Activated T-helper 1 cell treated with anti-CD3 and anti-CD28 coated beads, Interleukin-12 subunit alpha, Interleukin-12 subunit beta, Interleukin-2, Interleukin-4 antibody, amounts not matched to agents 30 ng/mL and 10 ng/mL and 1 ng/mL, durations not matched to agents 14 hours and 24 hours and 36 hours (primary cell): ENCODE results near the gene DHRSX. TPM values are rescaled to one million over a fixed set of nuclear protein-coding genes. Genes with fewer than 3 reads are reported as not detected.
"Not testable (repeated sequence)": the region's sequence is repeated elsewhere in the genome, so short reads cannot be mapped to it uniquely, and the experiment has no call there.

Experiments
- DNase-seq: peaks from one replicate; pipeline ENCODE4 v3.0.0; 2021; ENCODE audit warnings: low spot score
- H3K27ac Mint-ChIP-seq: one replicate; pipeline ENCODE4 v1.8.0; 2021; ENCODE audit warnings: mild to moderate bottlenecking, mixed read lengths
- H3K27me3 Mint-ChIP-seq: one replicate; pipeline ENCODE4 v1.8.0; 2022; ENCODE audit warnings: mild to moderate bottlenecking, moderate library complexity, mixed read lengths; ENCODE audit not compliant: insufficient read depth
- H3K36me3 Mint-ChIP-seq: one replicate; pipeline ENCODE4 v1.8.0; 2021; ENCODE audit warnings: low read depth, mixed read lengths
- H3K4me1 Mint-ChIP-seq: one replicate; pipeline ENCODE4 v1.8.0; 2021; ENCODE audit warnings: low read depth, mixed read lengths
- H3K4me3 Mint-ChIP-seq: one replicate; pipeline ENCODE4 v1.8.0; 2021; ENCODE audit warnings: mild to moderate bottlenecking, moderate library complexity, mixed read lengths
- H3K9me3 Mint-ChIP-seq: one replicate; pipeline ENCODE4 v1.8.0; 2021; ENCODE audit warnings: mixed read lengths
- intact Hi-C: fragments of 100-400 bp; cut with micrococcal nuclease; formaldehyde crosslinking; loops from one replicate; pipeline ENCODE4 v1.15.1; 2024
- total RNA-seq: library from RNA; stranded (reverse); gene quantifications from 2 replicates; pipeline ENCODE4 v1.2.3, GENCODE V29; 2022

DHRSX gene
- total RNA-seq, 1 donor from 2014 or later: 26.3 TPM

DNA sequence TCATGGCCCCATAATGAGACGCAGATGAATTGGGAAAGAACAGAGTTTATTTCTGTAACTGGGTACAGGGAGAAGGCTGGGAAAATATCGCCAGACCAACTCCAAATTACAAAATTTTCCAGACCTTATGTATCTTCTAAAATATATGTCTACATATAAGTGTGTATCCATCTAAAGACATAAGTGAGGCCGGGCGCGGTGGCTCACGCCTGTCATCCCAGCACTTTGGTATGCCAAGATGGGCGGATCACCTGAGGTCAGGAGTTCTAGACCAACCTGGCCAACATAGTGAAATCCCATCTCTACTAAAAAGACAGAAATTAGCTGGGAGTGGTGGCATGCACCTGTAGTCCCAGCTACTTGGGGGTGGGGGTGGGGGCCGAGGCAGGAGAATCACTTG is 11.7 kb upstream of the DHRSX start:
- Mint-ChIP-seq H3K36me3 (no peaks in the 10 kb centered on the region), H3K9me3 (no peaks in the 10 kb centered on the region), H3K4me1 (peaks cover 6% of the 10 kb centered on the region), H3K27ac (no peak overlapping the region), H3K4me3 (no peak overlapping the region), H3K27me3 (peaks cover 4% of the 10 kb centered on the region)
- intact Hi-C loops: no loop called here
- DNase-seq: no peak

DNA sequence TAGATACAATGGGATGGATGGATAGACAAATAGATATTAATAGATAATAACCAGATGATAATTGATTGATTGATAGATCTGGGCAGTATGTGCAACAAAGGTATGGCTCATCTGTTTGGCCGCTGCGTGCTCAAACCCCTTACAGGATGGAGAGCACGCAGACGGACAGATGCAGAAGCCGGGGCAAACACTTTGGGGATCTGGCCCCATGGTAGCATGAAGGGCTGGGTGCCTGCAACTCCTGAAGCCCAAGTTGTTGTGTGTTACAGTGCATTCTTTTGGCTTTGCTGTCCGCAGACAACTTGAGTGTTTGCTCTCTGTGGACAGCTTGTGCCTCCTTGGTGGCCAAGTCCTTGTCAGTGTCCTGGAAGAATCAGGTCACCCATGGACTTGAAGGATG is 10.6 kb upstream of the DHRSX start:
- Mint-ChIP-seq H3K27me3 (peaks cover 3% of the 10 kb centered on the region), H3K4me3 (no peak overlapping the region), H3K27ac (no peak overlapping the region), H3K4me1 (peaks cover 6% of the 10 kb centered on the region), H3K36me3 (no peaks in the 10 kb centered on the region), H3K9me3 (no peaks in the 10 kb centered on the region)
- no peak for DNase-seq
- intact Hi-C loops: no loop called here

DNA sequence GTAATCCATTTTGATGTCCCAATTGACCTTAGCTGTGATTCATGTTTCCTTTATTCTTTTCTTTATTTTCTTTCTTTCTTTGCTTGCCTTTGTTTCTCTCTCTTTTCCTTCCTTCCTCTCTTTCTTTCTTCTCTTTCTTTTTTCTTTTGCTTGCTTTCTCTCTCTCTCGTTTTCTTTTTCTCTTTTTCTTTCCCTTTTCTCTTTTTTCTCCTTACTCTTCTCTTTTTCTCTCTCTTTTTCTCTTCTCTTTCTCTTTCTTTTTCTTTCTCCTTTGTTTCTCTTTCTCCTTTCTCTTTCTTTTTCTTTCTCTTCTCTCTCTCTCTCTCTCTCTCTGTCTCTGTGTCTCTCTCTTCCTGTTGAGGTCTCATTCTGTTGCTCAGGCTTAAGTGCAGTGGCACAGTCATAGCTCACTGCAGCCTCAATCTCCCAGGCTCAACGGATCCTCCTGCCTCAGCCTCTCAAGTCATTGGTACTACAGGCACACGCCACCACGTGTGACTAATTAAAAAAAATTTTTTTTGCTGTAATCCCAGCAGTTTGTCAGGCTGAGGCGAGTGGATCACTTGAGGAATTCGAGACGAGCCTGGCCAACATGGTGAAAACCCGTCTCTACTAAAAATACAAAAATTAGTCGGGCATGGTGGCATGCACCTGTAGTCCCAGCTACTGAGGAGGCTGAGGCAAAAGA is 8.0 kb upstream of the DHRSX start:
- peaks cover 4% of the 10 kb centered on the region for H3K27me3 Mint-ChIP-seq
- no peaks in the 10 kb centered on the region for H3K36me3 Mint-ChIP-seq
- intact Hi-C loops: no loop called here
- DNase-seq: no peak
- no peaks in the 10 kb centered on the region for H3K9me3 Mint-ChIP-seq
- no peak overlapping the region for H3K27ac Mint-ChIP-seq
- peaks cover 6% of the 10 kb centered on the region for H3K4me1 Mint-ChIP-seq
- H3K4me3 Mint-ChIP-seq: no peak overlapping the region

DNA sequence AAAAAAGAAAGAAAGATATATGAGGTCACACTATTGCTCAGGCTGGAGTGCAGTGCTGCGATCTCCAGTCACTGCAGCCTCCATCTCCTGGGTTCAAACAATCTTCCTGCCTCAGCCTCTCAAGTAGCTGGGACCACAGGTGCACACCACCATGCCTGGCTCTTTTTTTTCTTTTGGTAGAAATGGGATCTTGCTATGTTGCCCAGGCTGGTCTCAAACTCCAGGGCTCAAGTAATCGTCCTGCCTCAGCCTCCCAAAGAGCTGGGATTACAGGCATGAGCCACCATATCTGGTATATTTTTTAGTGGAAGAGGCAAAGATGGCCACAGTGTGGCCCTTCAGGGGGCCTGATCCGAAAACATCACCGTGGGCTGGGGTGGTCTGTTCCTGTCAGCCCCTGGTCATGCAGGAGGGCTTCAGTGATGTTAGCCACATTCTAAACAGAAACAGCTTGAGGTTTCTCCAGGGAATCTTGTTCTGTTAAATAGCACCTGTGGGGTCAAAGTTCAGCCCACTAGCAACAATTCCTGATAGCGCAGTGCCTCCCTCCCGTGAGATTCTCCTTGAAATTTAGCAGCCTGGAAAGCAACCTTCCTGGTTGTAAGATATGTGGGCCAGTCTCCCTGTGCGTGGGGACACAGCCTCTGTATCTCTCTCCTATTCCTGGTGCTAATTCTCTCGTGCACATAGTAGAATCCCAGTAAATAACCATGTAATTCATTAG is 7.3 kb upstream of the DHRSX start:
- Mint-ChIP-seq H3K4me1 (peaks cover 6% of the 10 kb centered on the region), H3K4me3 (no peak overlapping the region), H3K9me3 (no peaks in the 10 kb centered on the region), H3K27me3 (peaks cover 4% of the 10 kb centered on the region), H3K27ac (no peak overlapping the region), H3K36me3 (no peaks in the 10 kb centered on the region)
- intact Hi-C loops: no loop called here
- DNase-seq: no peak

DNA sequence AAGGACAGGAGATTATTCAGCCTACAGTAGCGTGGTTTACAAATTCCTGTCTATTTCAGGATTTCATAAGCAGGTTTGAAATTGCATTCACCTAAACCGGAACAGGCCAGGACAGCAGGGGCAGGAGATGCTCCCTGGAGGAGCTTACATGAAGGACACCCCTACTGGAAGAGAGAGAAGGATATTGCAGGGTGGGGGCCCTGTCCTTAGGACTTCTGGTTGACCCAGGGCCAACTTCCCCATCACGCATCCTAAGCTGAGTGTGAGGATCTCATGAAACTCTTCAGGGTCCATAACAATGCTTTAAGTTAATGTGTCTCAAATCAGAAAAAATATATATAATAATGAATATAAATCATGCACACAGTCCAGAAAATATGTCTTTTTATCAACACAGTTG is 6.4 kb upstream of the DHRSX start:
- Mint-ChIP-seq H3K9me3 (no peaks in the 10 kb centered on the region), H3K27me3 (peaks cover 4% of the 10 kb centered on the region), H3K36me3 (no peaks in the 10 kb centered on the region), H3K27ac (no peak overlapping the region), H3K4me3 (no peak overlapping the region), H3K4me1 (peaks cover 6% of the 10 kb centered on the region)
- DNase-seq: no peak
- intact Hi-C loops: no loop called here

DNA sequence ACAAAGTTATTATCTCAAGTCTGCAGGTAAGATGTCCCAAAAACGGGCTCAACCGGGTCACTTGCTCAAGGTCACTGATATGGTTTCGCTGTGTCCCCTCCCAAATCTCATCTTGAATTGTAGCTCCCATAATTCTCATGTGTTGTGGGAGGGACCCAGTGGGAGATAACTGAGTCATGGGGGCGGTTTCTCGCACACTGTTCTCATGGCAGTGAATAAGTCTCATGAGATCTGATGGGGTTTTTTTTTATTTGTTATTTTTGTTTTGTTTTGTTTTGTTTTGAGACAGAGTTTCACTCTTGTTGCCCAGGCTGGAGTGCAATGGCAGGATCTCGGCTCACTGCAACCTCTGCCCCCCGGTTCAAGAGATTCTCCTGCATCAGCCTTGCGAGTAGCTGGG is 4.6 kb upstream of the DHRSX start:
- H3K9me3 Mint-ChIP-seq, DNase-seq, H3K4me1 Mint-ChIP-seq, H3K4me3 Mint-ChIP-seq, H3K27ac Mint-ChIP-seq, intact Hi-C loops, H3K27me3 Mint-ChIP-seq, H3K36me3 Mint-ChIP-seq: not testable (repeated sequence)

DNA sequence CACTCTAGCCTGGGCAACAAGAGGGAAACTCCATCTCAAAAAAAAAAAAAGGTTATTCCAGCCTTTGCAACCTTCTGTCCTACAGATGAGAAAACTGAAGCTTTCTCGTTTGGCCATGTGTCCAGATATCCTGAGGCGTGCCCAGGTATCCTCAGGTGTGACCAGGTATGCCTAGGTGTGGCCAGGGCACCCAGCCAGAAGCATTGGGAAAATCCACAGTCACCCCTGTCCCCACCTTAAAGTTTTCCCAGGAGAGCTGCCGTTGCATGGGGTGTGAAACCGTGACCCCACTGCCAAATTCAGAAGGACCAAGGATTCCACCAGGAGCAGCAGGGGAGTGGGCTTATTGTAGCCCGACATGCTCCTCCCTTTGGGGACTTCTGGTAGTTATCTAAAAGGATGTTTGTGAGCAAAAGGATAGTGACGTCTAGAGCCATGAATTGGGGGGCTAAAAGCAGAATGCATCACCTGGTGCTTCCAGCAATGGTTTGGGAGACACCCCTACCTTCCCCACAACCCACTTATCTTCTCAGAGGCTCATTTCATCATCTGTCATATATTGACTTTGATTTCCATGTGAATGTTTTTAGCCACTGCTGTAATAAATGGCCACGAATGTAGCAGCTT is 4.0 kb upstream of the DHRSX start:
- peaks cover 2% of the 10 kb centered on the region for H3K27me3 Mint-ChIP-seq
- no peaks in the 10 kb centered on the region for H3K36me3 Mint-ChIP-seq
- H3K27ac Mint-ChIP-seq: no peak overlapping the region
- H3K9me3 Mint-ChIP-seq: no peaks in the 10 kb centered on the region
- no peak for DNase-seq
- peaks cover 6% of the 10 kb centered on the region for H3K4me1 Mint-ChIP-seq
- no peak overlapping the region for H3K4me3 Mint-ChIP-seq
- intact Hi-C loops: loop anchor here (5.0 kb wide), 5 partner anchors 87 to 1053 kb away; partner anchors contain the start of gene ASMTL

DNA sequence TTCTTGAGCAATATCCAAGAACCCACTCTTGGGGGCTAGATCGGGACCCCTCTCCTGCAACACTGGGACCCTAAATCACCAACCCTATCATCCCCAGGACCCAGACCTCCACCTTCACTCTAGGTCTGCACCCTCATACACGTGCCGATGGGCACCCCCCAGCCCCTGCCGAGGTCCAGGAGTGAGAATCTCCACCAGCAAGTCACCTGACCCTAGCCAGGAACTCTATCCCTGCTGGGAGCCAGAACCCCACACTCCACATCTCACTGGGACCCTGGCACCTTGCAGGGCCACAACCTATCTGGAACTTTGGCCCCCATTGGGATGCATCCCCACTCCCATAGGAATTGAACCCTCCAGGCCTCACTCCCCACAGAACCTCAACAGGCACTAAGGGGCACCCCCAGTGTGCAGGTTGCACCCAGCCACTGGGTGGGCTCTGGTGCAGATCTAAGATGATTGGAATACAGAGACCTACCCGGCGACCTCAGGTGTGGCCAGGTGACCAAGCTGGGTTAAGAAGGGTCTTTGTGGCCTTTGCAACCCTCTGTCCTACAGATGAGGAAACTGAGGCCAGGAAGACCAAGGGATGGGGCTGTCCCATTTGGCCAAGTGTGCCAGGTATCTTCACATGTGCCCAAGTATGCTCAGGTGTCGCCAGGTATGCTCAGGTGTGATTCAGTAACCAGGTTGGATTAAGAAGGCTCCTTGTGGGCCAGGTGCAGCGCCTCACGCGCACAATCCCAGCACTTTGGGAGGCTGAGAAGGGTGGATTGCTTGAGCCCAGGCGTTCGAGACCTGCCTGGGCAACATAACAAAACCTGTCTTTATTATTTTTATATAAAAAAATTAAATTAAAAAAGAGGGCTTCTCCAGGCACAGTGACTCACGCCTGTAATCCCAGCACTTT is 3.1 kb upstream of the DHRSX start:
- H3K27ac Mint-ChIP-seq: no peak overlapping the region
- H3K27me3 Mint-ChIP-seq: peaks cover 2% of the 10 kb centered on the region
- DNase-seq: no peak
- intact Hi-C loops: loop anchor here (2.0 to 5.0 kb wide), 6 partner anchors 88 to 1052 kb away; partner anchors contain the start of gene ASMTL
- H3K4me3 Mint-ChIP-seq: peak overlapping the region; percentile 22
- H3K36me3 Mint-ChIP-seq: peaks cover 2% of the 10 kb centered on the region
- peaks cover 12% of the 10 kb centered on the region for H3K4me1 Mint-ChIP-seq
- no peaks in the 10 kb centered on the region for H3K9me3 Mint-ChIP-seq

DNA sequence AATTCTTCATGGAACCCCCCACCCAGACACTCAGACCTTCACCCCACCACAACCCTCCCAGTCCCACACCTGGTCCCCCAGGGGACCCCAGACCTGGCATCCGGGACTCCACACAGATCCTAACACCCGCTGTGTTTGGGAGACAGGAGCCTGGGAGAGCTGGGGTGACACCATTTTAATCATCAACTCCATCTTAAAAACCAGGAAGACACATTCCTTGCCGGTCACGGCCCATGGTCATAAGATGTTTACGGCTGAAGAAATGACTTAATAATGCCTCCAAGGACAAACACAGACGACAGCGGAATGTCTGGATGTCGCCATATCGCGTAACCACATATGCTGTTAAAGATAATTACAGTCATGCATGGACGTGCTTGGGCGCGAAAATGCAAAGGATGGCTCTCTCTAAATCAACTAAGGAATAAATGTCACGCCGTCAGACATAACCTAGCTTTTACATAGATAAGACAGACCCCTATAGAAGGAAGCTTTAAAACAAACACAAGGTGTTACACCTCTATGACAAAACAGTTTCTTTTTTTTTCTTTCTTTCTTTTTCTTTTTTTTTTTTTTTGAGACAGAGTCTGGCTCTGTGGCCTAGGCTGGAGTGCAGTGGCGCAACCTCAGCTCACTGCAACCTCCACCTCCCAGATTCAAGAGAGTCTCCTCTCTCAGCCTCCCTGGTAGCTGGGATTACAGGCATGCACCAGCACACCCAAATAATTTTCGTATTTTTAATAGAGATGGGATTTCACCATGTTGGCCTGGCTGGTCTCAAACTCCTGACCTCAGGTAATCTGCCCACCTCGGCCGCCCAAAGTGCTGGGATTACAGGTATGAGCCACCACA is 2.1 kb upstream of the DHRSX start:
- no peak overlapping the region for H3K27ac Mint-ChIP-seq
- H3K36me3 Mint-ChIP-seq: peaks cover 4% of the 10 kb centered on the region
- peak overlapping the region; percentile 75 for H3K4me3 Mint-ChIP-seq
- DNase-seq: no peak
- H3K4me1 Mint-ChIP-seq: peaks cover 18% of the 10 kb centered on the region
- H3K9me3 Mint-ChIP-seq: no peaks in the 10 kb centered on the region
- intact Hi-C loops: loop anchor here (2.0 to 5.0 kb wide), 6 partner anchors 89 to 1051 kb away; partner anchors contain the start of gene ASMTL
- peaks cover 2% of the 10 kb centered on the region for H3K27me3 Mint-ChIP-seq

DNA sequence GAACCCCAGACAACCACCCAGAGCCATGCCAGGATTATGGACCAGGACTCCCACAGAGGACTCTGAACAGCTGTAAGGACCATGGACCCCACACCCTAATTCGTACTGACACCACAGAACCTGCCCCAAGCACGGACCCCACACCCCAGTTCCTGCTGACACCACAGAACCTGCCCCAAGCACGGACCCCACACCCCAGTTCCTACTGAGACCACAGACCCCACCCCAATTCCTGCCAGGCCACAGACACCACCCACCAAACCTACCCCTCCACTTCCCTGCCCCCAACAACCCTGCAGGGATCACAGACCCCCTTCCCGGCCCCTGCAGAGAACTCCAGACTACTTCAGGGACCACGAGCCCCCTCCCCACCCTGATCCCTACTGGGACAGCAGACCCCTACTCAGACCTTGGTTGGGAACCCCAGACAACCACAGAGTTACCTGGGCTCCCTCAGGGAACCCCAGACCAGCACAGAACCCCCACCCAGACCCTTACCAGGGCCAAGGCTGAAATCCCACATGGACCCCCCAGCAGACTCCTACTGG is 1.4 kb upstream of the DHRSX start:
- intact Hi-C loops: loop anchor here (2.0 to 5.0 kb wide), 6 partner anchors 90 to 1050 kb away; partner anchors contain the start of gene ASMTL
- peak overlapping the region; percentile 75 for H3K4me3 Mint-ChIP-seq
- DNase-seq: no peak
- peaks cover 25% of the 10 kb centered on the region for H3K4me1 Mint-ChIP-seq
- H3K27me3 Mint-ChIP-seq: peaks cover 2% of the 10 kb centered on the region
- H3K36me3 Mint-ChIP-seq: peaks cover 9% of the 10 kb centered on the region
- no peaks in the 10 kb centered on the region for H3K9me3 Mint-ChIP-seq
- peak overlapping the region; percentile 80 for H3K27ac Mint-ChIP-seq

DNA sequence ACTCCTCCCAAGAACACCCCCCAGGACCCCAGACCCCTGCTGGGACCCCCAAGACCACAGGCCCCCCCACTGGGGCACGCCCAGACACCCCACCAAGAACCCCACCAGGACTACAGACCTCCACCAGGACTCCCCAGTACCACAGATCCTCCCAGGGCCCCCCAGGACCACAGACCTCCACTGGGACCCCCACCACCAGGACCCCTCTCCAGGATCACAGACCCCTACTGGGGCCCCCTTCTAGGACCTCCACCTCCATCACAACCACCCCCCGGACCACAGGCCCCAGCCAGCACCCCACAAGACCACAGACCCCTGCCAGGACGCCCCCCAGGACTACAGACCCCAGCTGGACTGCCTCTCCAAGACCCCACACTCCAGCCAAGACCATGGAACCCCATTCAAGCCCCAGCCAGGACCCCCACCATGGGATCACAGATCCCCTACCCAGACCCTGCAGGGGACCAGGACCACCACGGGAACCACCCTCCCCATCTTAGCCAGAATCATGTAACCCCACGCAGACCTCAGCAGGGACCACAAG is 855 bp upstream of the DHRSX start:
- Mint-ChIP-seq H3K4me1 (peaks cover 27% of the 10 kb centered on the region), H3K36me3 (peaks cover 9% of the 10 kb centered on the region), H3K4me3 (peak overlapping the region; percentile 75), H3K27me3 (peaks cover 2% of the 10 kb centered on the region), H3K9me3 (no peaks in the 10 kb centered on the region), H3K27ac (peak overlapping the region; percentile 80)
- intact Hi-C loops: loop anchor here (2.0 to 5.0 kb wide), 6 partner anchors 91 to 1049 kb away; partner anchors contain the start of gene ASMTL
- no peak for DNase-seq
